NCI-H1417 treated with DMSO at 0.1 percent for 48 hours (cell line): ENCODE results near the gene CCNO.

ENCODE experiments used
- DNase-seq: peaks from one replicate; lab custom pipeline; 2025; lab: John Stamatoyannopoulos, UW

Gene CCNO

DNA sequence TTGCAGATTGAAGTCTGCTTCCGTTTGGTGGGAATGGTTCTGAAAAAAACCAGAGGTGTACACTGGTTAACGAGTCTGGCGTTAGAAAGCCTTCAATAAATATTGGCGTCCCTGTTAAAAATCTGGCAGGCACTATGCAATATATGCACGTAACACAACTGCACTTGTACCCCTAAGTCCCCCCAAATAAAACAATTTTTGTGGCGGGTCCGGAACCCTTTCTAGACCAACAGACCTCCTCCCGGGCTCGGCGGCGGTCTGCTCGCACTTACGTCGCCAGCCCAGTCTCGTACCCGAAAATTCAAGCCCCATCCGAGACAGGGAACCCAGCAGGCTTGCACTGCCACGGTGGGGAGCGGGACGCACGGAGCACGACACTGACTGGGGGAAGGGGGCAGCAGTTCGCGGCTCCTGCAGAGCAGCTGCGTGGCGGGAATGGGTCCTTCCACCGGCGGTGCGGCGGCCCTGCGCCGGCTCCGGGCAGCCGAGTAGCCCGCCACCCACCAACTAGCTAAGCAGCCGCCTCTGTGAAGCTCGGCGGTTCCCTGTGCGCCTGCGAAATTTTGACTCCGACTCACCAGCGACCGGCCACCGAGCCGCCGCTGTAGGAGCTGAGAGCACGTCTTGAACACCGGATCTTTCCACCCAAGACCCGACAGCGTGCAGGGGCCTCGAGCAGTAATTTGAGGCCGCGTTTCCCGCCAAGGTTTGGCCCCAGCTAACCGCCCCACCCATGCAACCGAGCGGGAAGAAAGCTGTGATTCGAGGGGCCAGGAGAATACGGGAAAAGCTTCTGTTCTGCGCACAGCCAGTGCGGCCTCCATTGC lies 10.2 kb downstream of the CCNO start:
- no peak for DNase-seq

DNA sequence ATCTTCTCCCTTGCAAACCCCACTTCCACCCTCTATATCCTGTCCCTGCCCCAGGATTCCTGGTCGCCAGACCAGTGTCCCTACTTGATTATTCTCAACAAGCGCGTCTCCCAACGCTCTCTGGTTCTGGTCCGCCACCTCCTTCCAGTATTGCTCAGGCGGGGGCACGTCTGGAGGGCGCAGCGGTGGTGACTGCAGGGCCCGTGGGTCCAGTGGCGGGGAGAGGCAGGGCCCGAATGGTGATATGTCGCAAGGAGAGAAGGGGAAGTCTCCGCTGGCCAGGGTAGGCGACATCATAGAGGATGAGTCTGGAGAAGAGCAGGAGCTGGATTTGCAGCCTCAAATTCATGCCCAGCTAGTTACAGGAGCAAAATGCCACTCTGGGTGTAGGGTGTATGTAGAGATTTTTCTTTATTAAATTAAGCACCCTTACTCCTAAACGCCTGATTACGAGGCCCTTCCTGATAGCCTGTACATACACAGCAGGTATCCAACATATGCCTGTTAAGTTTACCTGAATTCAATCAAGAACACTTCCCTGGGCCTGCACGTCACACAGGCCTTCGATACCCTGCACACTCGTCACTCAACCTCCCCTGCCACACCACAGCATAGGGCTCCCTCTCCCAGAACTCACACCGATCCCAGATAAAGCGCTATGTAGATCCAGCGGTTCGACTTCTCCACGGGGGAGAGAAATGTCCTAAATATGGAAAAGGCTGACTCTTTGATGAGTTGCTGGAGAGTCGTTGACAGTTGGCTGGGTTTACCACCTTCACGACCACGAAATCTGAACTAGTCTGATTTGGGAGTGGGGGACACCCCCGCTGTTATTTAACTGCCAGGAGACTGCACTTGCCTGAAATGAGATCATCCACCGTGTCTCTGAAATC lies 11.1 kb downstream of the CCNO start:
- DNase-seq: no peak

DNA sequence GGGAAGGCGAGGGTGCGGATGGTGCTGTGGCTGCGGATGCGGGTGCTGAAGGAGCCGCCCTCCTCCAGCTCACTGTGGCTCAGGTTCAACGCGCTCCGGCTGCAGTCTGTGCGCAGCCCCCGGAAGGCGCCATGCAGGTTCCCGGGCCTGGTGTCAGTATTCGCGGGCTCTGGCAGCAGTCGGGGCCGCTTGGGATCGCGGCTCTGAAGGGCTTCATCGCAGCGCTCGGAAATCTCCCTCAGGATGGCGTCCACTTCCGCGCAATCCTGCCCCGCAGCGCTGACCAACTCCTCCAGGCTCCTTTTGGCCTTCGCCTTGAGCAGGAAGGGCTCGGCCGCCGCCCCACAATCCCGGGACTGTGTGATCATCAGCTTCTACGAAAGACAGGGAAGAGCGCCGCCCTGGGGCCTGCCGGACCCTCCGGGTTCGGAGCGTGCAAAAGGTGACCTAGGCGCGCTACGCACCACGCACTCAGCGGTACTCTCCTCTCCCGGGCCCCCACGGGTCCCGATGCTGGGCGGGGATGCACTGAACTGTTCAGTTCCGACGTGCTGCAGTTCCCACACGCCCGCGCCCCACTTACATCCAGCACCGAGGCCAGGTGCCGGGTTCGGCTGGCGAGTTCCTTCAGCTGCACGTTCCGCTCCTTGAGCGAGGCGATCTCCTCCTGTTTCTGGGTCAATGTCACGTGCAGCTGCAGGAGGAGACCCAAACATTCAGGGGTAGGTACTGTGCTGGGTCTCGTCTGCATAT lies 12.8 kb downstream of the CCNO start:
- no peak for DNase-seq

DNA sequence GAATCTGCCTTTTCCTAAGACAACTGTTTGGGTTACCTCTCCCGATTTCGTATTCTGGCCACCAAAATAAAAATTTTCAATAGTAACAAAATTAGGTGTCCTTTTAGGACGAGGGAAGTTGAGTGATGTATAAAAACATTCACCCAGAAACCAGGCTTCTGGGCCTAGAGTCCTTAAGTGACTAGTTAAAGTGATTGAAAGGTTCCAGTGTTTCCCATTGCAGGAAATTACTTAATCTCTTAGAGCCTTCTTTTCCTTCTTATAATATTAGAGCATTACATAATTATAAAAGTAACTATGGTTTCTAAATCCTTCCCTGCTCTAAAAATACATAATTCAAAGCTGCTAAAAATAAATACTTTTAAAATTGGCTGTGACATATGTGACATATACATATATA lies 13.6 kb downstream of the CCNO start:
- no peak for DNase-seq

DNA sequence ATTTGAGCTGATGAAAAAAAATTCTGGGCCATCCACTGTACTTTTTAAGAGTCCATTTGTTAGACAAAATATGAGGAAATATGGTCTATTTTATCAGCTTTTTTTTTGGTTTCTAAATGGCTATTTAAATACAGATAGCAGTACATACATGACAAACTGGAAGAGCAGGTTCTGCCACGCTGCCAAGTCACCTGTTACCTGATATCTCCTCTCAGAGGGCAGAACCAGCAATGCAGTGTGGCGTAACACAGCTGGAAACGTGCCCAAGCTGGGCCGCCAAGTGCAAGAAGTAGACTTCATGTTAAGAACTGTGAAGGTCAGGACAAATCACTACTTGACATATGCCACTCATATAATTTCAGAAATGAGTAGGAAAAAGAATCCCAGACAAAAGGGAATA lies 14.4 kb downstream of the CCNO start:
- no peak for DNase-seq

DNA sequence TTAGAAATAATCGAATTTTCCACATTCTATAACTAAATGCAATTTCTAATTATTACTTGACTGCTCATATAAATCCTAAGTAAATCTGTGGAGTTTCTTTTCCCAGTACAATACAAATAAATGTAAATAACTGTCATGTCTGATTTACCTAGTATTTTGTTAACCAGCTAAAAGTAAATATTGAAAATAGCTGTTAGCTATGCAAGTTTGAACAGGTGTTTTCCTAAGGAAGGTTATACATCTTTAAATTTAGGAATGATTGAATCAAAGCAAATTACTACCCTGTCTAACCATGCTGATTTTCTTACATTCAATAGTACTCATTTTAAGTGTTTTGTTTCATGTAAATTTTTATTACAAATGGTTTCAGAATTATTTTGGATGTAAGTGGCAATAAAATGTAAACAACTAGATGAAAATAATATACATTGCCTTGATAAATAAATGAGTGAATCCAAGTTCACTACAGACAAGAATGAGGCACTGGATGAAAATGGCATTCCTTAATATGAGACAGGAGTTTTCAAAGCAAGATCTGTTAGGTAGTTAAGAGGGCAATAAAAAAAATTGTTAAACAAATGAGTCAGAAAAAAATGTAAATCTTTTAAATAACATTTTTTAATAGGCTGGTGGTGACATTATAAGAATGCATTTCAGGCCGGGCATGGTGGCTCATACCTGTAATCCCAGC lies 22.1 kb downstream of the CCNO start:
- no peak for DNase-seq

DNA sequence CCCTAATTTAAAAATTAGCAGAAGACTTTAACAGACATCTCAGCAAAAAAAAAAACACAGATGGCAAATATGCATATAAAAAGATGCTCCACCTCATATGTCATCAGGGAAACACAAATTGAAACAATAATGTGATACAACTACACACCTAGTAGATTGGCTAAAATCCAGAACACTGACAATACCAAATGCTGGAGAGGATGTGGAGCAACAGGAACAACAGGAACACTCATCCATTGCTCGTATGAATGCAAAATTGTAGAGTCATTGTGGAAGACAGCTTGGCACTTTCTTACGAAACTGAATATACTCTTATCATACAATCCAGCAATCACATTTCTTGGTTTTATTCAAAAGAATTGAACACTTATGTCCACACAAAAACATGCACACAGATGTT lies 28.4 kb downstream of the CCNO start:
- no peak for DNase-seq

DNA sequence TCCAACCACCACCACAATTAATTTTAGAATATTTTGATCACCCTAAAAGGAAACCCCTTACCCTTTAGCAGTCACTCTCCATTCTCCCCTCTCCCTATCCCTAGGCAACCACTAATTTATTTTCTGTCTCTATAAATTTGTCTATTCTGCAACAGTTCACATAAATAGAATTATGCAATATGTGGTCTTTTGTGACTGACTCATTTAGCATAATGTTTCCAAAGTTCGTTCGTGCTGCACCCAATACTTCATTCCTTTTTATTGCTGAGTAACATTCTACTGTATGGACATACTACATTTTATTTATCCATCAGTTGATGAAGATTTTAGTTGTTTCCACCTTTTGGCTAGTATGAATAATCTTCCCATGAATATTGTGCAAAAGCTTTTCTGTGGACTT lies 42.2 kb downstream of the CCNO start:
- no peak for DNase-seq

DNA sequence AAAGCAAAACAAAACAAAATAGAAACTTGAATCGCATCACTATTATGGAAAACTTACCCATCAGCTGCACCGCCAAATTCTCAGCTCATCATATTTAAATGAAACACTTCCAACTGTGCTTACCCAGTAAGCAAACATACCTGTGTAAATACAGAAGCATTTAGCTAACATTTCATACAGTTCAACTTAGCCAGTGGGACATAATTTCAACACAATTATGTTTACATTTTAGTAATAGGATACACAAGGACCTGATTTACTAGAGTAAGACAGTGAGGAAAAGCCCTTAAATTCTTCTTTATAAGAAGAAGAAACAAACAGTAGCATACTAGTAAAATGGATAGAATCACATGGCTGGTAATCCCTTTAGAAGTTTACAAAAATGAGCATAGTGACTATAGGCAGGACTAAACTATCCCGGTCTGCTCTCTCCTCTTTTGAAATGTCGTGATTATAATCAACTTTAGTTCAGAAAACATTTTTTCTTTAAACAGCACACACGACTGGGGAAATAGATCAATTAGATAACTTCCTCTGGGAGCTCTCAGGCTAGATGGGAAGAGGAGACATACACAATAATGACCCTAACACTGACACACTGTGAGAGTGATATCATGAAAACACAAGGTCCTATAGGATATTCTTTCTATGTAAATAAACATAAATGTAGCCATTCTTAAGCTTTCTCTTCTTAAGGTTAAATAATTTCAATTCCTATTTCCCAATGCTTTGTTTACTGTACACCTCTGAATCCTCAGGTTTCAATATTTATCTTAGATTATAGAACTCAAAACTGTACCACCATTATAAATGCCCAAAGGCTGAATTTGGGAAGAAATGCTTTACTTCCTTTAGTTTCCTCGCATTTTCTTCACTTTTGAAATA lies 44.5 kb downstream of the CCNO start:
- DNase-seq: peak; percentile 51

DNA sequence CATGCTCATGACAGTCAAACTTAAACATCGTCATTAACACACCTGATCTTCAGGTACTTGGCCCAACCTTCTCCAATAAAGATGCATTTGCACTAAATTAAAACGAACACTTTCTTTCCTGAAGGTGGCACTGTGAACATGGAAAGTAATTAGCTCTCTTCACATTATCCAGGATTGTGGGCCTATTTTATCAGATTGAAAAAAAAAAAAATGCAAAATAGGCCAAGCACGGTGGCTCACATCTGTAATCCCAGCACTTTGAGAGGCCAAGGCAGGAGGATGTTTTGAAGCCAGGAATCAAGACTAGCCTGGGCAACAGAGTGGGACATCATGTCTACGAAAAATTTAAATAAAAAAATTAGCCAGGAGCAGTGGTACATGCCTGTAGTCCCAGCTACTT lies 46.0 kb downstream of the CCNO start:
- DNase-seq: peak; percentile 0
